Hippocampal formation (tissue), 2 donors: Measurements from ENCODE around the gene STX17.

ENCODE experiments used
- DNase-seq, 2 donors: peaks; one replicate each; lab custom pipeline; 2025; lab: John Stamatoyannopoulos, UW

STX17 gene

DNA sequence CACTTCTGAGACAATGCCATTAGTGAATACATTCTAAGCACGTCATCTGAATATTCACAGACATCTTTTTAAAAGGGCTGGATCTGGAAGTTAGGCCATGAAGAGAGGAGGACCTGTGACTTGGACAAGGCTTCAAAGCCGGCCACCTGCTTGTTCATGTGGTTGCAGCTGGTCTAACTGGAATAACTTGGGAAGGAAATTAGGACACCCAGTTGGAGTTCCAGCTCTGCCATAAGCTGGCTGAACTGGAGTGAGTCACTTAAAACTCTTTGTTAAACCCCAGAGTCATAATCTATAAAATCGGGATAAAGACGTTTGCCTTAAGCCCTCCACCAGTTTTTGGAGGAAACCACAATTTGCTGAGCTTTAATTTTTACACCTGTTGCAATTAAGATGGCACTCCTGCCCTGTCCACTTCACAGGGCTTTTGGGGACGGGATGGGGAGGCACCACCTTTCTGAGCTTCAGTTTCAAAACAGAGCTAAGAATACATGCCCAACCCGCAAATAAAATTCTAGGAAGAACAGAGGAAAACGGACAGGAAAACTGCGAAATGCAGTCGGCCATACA, 536 bp upstream of the STX17 start:
- DNase-seq = no peak

GRCh38 chr9:99907208-99907532, 716 bp downstream of the STX17 start:
- DNase-seq = no peak

- DNase-seq = no peak
Observed at GRCh38 chr9:99911600-99911999, 5.1 kb downstream of the STX17 start.

GRCh38 chr9:99916650-99917049, 10.2 kb downstream of the STX17 start:
- DNase-seq = no peak

DNA sequence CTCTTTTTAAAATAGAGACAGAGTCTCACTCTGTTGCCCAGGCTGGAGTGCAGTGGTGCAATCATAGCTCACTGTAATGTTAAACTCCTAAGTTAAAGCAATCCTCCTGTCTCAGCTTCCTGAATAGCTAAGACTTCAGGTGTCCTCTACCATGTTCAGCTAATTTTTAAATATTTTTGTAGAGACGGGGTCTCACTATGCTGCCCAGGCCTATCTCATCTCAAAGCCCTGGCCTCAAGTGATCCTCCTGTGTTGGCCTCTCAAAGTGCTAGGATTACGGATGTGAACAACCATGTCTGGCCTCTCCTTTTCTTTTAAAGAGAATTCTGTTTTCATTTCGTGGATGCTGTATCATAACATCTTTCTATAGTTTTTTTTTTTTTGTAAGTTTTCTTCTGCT, 11.7 kb downstream of the STX17 start:
- DNase-seq = no peak

DNA sequence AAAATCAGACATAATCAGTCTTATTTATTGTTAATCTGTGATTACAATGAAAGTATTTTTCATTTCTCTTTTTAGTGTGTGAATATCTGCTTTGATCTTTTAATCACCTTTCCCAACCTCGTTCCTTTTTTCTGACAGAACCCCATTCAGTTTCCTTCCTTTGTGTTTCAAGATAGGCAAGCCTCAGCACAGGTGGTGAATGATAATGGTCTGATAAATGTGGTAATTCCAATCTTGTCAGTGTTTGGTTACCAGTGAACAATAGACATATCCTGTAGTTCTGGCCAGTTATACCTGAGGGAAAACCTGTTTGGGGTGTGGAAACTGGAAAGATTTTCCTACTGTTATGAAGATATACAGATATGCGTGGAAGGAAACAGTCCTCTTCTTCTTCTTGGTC, 13.5 kb downstream of the STX17 start:
- no peak for DNase-seq

DNA sequence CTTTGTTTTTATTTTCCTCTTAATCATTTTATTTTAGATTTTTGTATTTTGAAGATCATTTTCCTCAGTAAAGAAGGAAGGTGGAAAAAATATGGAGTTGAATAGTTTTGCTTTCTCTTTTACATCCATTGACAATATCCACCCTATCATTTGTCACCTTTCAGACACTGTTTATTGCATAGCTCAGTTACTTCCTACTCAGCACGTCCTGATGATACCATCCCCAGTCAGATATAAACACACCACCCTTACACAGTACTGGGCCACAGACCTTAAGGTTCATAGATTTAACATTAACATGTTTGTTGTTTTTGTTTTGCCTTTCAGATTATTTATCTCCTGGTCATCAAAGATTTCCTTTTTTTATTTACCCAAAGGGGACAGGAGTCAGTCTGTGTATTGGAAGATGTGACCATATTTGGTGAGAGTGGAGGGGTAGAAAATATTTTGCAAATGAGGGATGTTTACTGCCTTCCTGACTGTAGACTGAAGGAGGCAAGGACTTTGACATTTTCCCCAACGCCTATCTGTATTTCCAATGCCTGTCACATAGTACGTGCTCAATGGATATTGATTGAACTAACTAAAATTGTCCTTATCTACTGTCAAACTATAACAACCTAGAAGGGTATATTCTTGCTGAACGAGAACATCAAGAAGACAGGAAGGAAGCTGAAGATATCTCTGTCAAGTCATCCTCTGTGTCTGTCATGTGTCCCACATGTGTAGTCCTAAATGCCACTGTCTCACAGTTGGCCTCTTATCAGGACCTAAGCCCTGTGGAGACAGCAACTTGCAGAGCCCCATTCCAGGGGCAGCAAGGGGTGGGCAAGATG, 15.6 kb downstream of the STX17 start:
- no peak for DNase-seq

- DNase-seq = no peak
Observed at GRCh38 chr9:99922711-99923030, 16.2 kb downstream of the STX17 start.

- DNase-seq = no peak
Observed at GRCh38 chr9:99925541-99925940, 19.1 kb downstream of the STX17 start.

DNA sequence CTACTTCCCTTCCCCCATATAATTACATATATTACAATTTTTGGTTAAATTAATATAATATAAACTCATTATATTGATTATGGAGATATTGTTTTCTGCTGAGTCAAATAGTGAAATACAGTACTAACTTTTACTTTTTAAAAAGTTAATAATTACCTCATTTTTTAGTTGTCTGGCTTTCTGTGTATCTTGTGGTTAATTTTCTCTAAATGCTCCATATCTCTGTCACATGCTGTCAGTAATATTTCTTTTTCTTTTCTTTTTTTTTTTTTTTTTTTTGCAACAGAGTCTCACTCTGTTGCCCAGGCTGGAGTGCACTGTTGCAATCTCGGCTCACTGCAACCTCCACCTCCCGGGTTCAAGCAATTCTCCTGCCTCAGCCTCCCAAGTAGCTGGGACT, 23.2 kb downstream of the STX17 start:
- DNase-seq = no peak

- DNase-seq = no peak
Observed at GRCh38 chr9:99931155-99931840, 24.8 kb downstream of the STX17 start.

GRCh38 chr9:99936947-99937587, 30.6 kb downstream of the STX17 start:
- DNase-seq = no peak

- DNase-seq = no peak
Observed at GRCh38 chr9:99947395-99947794, 40.9 kb downstream of the STX17 start.

GRCh38 chr9:99948482-99948881, 42.0 kb downstream of the STX17 start:
- DNase-seq = no peak

- DNase-seq = no peak
Observed at GRCh38 chr9:99948896-99949295, 42.4 kb downstream of the STX17 start.

DNA sequence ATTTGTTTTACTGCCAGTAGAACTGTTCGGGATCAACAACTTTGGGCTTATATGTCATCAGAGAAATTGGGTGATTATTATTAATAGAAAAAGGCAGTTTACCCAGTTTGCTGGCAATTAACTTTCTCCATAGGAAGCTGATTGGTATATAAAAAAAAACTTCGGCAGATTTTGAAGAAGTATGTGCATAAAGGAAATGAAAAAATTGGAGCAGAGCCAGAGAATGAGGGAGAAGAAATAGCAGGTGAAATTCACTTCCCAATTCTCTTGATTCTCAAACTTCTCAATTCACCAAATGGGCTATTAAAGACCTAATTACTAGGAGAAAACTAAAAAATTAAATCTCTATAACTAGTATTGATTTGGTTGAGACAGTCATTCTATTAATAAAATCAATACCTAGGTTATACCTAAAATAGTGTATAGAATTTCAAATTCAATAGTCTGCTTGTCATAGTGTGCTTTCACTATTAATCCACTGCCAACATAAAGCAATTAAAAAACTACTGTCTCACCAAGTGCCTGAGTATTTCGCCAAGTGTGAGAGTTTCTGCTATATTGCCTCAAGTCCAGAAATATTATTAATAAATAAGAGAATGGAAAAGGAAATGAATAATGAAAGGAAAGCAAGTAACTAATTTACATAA, 47.5 kb downstream of the STX17 start:
- no peak for DNase-seq

DNA sequence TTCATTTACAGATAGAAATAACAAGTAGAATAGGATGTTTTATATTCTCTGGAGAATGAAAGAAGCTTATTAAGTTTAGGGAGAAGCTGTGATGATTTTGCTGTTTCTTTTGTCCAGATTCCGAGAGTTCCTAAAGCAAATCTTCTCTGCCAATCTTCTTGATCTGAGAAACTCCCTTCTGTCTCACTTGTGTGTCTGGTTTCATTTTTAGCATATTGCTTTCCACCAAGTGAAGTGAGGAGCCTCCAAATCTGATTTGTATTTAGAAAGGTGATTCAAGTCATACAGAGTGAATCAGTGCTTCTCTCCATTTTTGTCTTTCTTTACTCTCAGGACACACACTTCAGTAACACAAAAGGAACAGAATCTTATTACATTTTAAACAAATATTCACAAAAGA, 48.4 kb downstream of the STX17 start:
- DNase-seq = no peak

GRCh38 chr9:99955606-99956005, 49.2 kb downstream of the STX17 start:
- no peak for DNase-seq

GRCh38 chr9:99962680-99963261, 56.3 kb downstream of the STX17 start:
- no peak for DNase-seq

DNA sequence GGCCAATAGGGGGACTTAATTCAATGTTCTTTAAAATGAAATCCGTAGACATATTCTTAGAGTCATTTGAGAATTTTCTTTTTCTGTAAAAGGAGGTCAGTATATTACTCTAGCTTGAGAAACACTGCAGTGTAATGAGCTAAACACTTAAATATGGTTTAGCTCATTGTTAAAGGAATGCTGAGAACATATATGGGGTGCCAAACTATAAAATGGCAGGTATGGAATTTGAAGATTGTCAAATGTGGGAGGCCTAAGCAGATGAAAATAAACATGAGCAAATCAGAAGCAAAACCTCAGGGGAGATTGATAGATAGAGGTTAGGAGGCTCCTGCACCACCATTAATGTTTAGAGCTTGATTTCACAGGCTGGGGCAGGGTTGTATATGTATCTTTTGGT, 57.9 kb downstream of the STX17 start:
- DNase-seq = no peak

DNA sequence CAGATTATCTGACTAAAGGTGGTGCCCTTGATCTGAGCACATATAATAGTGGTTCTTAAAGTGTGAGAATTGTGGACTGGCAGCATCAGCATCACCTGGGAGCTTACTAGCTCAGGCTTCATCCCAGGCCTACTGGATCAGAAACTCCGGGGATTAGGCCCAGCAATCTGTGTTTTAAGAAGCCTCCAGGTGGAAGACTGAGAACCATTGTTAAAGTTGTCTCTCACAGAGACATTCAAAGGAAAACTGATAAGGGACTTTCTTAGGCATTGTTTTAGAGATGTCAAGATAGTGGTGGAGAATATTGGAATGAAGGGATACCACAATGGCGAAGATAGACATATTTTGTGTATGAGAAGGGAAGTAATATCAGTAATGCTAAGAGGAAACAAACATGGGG, 59.5 kb downstream of the STX17 start:
- DNase-seq = no peak

- DNase-seq = no peak
Observed at GRCh38 chr9:99966716-99967115, 60.3 kb downstream of the STX17 start.
